HUDEP-2 (cell line): ENCODE measurements around the gene RPA3.

Experiments used
- DNase-seq, 76 experiments: peaks; one replicate each; lab custom pipeline; 2025; ENCODE audit not compliant: unreplicated experiment in 76 of 76; lab: John Stamatoyannopoulos, UW

RPA3 gene

DNA sequence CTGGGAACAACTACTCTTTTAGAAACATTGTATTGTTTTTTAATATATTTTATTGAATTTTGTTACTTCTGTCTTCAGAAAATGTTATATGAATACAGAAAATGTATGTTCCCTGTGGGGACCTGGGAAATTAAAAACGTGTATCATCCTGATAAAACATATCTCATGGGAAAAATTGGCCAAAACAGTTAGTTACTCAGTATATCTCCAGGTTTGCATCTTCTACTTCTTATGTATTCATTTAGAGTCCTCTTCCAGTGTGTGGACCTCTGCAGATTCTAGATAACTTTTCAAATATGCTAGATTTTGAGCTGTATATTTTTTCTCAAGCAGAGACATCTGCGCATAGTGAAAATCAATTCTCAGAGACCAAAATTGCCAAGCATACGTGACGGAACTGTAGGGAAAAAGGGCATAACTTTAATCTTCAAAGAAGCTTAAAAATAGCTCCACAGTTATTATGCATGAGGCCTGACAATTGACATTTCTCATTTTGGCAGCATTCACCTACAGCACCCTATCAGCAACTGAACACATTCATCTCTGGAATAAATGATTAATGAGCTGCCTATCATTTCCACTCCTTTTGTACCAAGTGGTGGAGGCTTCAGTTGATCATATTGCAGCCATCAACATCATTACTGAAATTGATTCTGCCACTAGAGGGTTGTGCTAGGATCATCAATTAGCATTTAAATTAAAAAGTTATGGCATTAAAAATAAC lies 104.2 kb downstream of the RPA3 start:
- peak in 42 of 76 experiments; percentile 6 to 95 (median 68) for DNase-seq

DNA sequence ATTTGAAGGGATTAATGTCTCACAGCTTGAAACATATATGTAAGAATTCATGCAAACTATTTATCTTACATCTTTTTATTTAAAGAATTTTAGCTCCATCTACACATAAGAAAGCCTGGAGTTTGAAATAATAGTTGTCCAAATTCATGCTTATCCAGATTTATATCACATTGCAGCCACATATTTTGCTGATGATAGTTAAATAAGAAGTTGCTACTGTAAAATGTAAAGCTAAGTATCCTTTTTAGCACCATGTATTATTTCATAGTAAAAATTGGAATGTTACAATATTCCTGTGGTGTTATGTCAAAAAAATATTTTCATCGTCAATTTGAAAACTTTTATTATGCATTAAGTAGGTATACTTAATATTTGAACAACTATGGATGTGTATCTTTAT lies 105.2 kb downstream of the RPA3 start:
- no peak for DNase-seq

DNA sequence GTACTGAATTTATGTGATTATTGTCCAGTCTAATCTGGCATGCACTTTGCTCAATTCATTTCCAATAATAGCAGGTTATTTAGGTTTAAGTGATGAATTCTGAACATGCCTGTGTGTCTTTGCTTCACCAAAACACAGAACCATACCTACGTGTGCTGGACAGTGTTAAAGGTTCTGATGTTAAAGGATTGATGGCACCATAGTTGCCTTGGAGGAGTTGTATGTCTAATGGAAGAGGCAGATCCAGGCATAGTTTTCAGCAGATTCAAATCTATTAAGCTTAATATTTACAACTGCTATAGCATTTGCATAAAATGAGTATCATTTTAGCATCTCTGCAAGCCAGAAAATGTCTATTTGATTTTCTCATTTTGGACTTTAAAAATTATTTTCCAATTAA lies 105.9 kb downstream of the RPA3 start:
- no peak for DNase-seq

DNA sequence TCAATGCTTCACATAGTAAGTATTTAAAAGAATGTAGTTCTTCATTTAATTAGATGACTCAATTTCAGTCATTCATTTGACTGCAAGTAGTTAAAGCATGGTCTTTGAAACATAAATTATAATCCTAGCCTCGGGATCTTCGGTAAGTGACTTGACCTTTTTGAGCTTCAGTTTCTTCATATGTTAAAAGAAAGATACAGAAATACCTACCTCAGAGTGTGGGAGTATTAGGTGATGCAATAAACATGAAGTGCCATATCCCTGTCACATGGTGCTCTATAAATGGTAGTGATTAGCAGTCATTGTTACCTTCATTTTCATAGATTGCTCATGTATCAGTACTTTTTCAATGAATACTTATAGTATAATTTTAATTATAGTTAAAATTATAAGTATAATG lies 109.1 kb downstream of the RPA3 start:
- DNase-seq: no peak

DNA sequence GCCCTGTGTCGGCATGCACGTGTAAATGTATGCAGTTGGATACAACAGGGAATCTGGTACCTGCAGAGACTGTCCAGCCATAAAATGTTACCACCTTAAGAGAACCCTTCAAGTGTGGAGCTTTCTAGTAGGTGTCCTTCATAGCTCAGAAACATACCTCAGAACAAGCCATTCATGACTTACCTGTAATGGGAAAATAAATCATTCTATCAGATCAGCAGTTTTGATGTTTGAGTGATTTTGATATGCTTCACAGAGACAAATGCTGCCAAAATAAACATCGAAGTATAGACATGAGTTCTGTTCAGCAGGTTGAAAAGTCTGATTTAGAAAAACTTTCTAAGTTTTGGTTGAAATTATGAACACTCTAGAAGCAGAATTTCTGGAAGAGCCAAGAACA lies 111.4 kb downstream of the RPA3 start:
- DNase-seq: no peak

DNA sequence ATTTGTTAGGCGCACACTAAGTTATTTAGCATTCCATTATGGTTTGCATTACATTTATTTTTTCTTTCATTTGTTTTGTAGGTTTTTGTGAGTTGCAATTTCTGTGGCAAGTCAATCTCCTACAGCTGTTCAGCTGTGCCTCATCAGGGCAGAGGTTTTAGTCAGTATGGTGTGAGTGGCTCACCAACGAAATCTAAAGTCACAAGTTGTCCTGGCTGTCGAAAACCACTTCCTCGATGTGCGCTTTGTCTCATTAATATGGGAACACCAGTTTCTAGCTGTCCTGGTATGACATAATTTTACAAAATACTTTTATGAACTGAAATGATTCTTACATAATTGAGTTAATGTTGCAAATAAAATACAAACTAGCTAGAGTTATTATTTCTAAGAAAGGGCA lies 122.2 kb downstream of the RPA3 start:
- no peak for DNase-seq

DNA sequence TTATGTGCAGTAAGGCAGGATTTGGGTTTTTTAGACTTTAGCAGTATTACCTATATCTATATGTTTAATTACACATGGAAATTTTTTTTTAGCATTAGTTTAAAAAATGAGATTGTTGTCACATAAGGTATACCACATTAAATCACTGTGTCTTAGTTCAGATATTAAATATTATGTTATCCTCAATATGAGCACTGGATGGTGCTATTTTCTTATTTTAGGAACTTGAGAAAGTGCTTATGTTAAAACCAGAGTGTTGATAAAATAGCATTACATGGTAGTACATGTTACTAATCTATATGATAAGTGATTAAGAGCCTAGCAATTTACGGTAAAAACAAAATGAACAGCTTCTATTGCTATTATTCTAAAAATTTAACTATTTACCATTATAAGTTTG lies 123.0 kb downstream of the RPA3 start:
- DNase-seq: peak in 26 of 76 experiments; percentile 3 to 65 (median 35)
